NOMO-1 (cell line): ENCODE measurements around the gene EPS8L1.
A peak's percentile ranks its signal among the peaks of the same experiment; 100 is the strongest.
"Not testable (repeated sequence)": the region's sequence is repeated elsewhere in the genome, so short reads cannot be mapped to it uniquely, and the experiment has no call there.

ENCODE experiments used
- DNase-seq, 2 experiments: peaks; one replicate each; lab custom pipeline; 2025; ENCODE audit not compliant: unreplicated experiment in 2 of 2; lab: John Stamatoyannopoulos, UW

EPS8L1 gene

GRCh38 chr19:55075371-55075998, at the start of gene EPS8L1:
TSS of gene EPS8L1 (plus strand) at chr19:55075869. CDS start at chr19:55076445, 576 bp downstream.
- peak; percentile 19 to 42 for DNase-seq

DNA sequence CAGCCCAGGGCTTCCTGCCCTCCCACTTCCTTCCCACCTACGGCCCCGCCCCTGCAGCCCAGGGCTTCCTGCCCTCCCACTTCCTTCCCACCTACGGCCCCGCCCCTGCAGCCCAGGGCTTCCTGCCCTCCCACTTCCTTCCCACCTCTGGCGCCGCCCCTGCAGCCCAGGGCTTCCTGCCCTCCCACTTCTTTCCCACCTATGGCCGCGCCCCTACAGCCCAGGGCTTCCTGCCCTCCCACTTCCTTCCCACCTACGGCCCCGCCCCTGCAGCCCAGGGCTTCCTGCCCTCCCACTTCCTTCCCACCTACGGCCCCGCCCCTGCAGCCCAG, 48.6 kb upstream of the EPS8L1 start:
- not testable (repeated sequence) for DNase-seq

DNA sequence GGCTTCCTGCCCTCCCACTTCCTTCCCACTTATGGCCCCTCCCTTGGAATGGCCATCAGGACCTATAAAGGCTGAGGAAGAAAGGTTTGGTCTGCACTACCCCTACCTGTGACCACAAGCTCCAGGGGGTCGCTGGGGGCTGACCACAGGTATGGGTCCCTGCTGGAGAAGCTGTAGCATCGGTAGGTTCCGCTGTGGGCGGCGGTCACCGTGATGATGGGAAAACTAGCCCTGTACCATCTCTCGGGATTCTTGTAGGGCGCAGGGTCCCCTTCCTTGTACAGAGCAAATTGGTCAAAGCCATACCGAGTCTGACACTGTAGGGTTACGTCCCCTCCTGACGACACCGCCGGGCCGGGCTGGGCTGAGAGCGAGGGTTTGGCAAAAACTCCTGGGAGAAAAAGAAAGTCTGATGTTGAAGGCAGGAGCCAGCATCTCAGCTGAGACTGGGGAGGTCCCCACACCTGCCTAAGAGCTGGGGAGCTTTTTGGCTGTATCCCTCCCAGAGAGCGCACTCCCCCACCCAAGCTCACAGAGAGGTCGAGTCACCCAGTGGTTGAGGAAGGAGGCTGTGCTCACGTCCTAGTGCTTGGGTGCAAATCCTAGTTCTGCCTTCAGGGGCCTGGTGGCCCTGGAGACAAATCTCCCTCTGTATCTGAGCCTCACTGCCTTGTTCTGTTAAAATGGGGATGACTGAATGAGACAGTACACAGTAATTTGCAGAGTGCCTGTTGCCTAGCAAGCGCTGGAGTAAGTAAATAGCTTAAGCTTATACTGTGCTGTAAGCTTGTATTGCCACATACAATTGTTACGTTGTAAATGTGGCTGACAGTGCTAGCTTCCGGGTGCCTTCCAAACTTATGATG, 48.0 kb upstream of the EPS8L1 start:
- peak; percentile 47 to 87 for DNase-seq

GRCh38 chr19:55028757-55029156, 46.9 kb upstream of the EPS8L1 start:
- no peak for DNase-seq

DNA sequence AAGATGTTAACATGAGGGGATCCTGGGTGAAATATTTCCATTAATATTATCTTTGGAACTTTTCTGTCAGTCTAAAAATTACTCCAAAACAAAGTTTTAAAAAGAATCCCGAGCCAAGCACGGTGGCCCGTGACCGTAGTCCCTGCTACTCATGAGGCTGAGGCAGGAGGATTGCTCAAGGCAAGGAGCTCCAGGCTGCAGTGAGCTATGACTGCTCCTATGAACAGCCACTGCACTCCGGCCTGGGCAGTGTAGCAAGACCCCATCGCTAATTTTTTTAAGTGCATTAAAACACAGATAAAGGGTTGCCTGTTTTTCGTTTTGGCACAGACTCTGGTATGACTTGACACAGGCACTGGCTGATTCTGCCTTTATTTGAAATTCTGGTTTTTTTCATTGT, 44.5 kb upstream of the EPS8L1 start:
- no peak for DNase-seq

DNA sequence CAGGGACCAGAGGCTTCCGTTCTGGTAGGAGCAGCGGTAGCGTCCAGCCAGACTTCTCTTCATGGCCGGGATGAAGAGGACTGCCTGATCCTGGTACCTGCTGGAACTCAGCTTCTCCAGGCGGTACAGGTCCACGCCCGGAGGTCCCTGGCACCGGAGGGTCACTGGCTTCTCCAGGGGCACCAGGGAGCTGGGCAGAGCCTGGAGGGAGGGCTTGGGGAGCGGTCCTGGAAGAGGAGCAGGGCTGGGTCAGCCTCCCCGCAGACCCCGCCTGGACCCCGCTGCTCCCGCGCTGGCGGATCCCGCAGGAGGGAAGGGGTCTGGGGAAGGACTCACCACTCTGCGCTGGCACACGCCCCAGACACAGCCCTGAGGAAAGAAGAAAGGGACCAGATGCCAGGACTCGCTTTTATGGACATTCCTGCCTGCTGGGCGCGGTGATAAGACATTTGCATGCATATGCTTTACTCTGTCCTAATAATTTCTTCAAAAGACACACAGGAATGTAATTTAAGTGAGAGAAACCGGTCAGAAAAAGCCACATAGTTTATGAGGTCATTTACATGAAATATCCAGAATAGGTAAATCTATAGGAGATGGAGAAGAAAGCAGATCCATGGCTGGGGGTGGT, 43.4 kb upstream of the EPS8L1 start:
- DNase-seq = no peak

- DNase-seq = not testable (repeated sequence)
Measured at GRCh38 chr19:55032976-55033643, 42.6 kb upstream of the EPS8L1 start.

DNA sequence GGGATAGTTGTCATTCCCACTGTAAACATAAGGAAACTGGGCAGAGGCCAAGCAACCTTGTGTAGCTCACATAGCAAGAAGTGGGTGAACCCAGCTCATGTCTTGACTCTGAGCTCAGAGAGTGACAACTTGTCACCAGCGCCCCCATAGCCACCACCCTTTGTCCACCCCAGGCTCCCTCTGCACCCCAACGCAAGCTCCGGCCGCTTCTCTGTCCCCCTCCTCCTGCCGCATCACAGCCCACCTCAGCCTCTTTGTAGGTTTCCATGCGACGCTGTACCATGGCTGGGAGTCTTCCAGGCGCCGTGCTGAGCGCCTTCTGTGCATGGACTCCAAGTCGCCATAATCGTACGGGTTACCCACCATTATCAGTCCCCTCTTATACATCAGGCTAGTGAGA, 40.9 kb upstream of the EPS8L1 start:
- no peak for DNase-seq

- DNase-seq = no peak
Measured at GRCh38 chr19:55036058-55036457, 39.6 kb upstream of the EPS8L1 start.

DNA sequence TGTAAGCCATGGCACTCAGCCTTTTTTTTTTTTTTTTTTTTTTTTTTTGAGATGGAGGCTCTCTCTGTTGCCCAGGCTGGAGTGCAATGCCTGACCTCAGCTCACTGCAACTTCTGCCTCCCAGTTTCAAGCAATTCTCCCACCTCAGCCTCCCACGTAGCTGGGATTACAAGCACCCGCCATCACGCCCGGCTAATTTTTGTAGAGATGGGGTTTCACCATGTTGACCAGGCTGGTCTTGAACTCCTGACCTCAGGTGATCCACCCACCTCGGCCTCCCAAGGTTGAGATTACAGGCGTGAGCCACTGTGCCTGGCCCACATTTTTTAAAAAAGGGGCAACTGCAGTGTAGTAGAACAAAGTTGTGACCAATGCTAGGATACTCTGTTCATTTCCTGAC, 38.1 kb upstream of the EPS8L1 start:
- DNase-seq = not testable (repeated sequence)

- DNase-seq = not testable (repeated sequence)
Measured at GRCh38 chr19:55040654-55041053, 35.0 kb upstream of the EPS8L1 start.

GRCh38 chr19:55041244-55041626, 34.4 kb upstream of the EPS8L1 start:
- DNase-seq = no peak

GRCh38 chr19:55041627-55042343, 33.9 kb upstream of the EPS8L1 start:
- no peak for DNase-seq

- no peak for DNase-seq
Measured at GRCh38 chr19:55042344-55042678, 33.4 kb upstream of the EPS8L1 start.

DNA sequence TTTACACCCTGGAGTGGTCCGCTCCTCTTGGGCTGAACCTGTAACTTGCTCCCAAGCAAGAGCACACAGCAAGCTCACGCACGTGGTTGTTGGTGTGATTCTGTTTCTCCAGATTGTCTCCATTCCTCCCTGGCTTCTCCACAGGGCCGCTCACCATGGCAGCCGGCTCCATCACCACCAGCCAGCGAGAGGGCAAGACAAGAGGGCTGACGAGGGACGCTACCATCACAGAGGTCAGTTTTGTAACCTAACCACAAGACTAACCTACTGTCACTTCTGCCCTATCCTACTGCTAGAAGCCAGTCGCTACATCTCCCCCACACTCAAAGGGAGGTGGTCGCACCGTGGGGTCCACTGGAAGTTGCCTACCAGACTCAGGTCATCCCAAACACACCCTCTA, 33.0 kb upstream of the EPS8L1 start:
- no peak for DNase-seq

GRCh38 chr19:55044286-55044685, 31.4 kb upstream of the EPS8L1 start:
- no peak for DNase-seq

DNA sequence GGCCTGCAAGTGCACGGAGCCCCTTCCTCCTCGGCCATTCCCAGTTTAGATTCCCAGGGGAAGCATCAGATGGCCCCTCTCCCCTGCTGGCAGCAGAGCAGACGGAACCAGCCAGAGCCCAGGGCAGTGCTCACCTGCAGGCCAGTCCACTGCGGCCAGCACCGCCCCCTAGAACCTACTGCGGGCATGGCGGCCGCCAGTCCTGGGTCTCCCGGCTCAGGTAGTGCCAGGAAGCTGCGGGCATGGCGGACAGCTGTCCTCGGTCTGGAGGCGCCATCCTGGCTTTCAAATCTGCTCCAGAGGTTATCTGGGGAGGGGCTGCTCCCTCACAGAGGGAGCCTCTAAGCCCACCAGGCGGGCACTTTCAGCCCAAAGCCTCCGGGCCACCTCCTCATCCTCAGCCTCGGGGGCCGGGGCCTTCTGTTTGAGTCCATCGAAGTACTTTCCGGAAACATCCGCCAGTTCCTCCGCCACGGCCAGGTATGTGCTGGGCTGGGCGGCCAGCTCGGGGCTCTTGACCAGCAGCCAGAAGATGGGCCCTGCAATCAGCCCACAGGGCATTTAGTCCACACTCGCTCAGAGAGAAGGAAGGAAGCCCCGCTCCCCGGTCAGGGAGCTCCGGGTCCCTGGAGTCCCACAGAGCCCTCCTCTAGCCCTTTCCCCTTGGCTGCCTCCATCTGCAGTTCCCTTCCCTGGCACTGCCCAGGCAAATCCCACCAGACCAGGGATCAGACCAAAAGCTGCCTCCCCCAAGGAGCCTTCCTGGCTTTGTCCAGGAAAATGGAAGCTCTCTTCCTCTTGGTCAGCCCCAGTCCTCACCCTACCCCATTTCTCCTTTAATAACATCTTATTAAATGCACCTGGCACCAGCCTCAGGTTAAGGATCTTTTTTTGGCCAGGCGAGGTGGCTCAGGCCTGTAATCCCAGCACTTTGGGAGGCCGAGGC, 30.6 kb upstream of the EPS8L1 start:
- no peak for DNase-seq

DNA sequence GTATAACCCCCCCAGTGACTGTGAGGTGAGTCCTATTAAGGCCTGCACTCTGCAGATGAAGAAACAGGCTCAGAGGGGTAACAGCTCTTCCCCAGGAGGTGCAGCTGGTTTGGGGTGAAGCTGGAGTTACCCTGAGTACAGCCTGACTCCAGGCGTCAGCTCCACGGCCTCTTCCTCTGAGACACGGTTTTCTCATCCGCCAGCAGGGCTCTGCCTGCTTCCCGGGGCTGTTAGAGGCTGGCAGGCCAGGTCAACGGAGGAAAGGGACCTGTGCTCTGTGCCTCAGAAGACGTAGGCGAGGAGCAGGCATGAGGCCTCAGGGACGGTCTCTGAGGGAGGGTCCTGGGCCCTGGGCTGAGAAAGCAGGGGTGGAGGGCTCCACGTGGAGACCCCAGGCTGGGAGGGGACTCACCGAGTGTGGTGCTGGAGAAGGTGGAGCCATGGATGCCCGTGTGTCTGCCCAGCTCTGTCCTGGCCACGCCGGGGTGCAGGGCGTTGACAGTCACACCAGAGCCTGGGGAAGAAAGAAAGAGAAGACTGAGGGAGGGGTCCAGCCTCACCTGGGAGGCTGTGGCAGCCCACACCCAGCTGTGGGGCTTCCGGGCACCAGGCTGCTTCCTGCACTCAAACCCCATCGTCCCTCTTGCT, 28.6 kb upstream of the EPS8L1 start:
- DNase-seq = no peak

- DNase-seq = no peak
Measured at GRCh38 chr19:55047951-55048350, 27.7 kb upstream of the EPS8L1 start.
